Activated gamma-delta T cell treated with anti-CD3 and anti-CD28 coated beads, Interleukin-2, amount 50 U/mL, for 16 hours (primary cell): ENCODE results near the gene DCLK1.

ENCODE experiments used
- DNase-seq: peaks from one replicate; pipeline ENCODE4 v3.0.0-alpha.2; 2020; ENCODE audit warnings: low read depth

DCLK1 gene

GRCh38 chr13:36033035-36033434, 98.1 kb downstream of the DCLK1 start:
- no peak for DNase-seq

- no peak for DNase-seq
These were observed 99.7 kb downstream of the DCLK1 start for GRCh38 chr13:36031490-36031889.

GRCh38 chr13:36030670-36031331, 100.4 kb downstream of the DCLK1 start:
- DNase-seq, result no peak

GRCh38 chr13:36029166-36029565, 102.0 kb downstream of the DCLK1 start:
- no peak for DNase-seq

- DNase-seq, result no peak
These were observed 102.7 kb downstream of the DCLK1 start for GRCh38 chr13:36028359-36029025.

GRCh38 chr13:36026531-36026930, 104.7 kb downstream of the DCLK1 start:
- no peak for DNase-seq

- DNase-seq, result no peak
These were observed 116.4 kb downstream of the DCLK1 start for GRCh38 chr13:36014763-36015162.

- DNase-seq, result no peak
These were observed 124.1 kb downstream of the DCLK1 start for GRCh38 chr13:36006894-36007675.

- DNase-seq, result no peak
These were observed 124.8 kb downstream of the DCLK1 start for GRCh38 chr13:36006347-36006746.

GRCh38 chr13:36001561-36001960, 129.6 kb downstream of the DCLK1 start:
- DNase-seq, result no peak

- no peak for DNase-seq
These were observed 131.2 kb downstream of the DCLK1 start for GRCh38 chr13:36000028-36000427.

GRCh38 chr13:35996360-35996759, 134.8 kb downstream of the DCLK1 start:
- no peak for DNase-seq

- DNase-seq, result no peak
These were observed 136.0 kb downstream of the DCLK1 start for GRCh38 chr13:35995136-35995535.

GRCh38 chr13:35994131-35994966, 136.8 kb downstream of the DCLK1 start:
- DNase-seq, result no peak

- DNase-seq, result no peak
These were observed 137.5 kb downstream of the DCLK1 start for GRCh38 chr13:35993686-35994085.

- DNase-seq, result no peak
These were observed 138.2 kb downstream of the DCLK1 start for GRCh38 chr13:35992964-35993363.

- DNase-seq, result no peak
These were observed 141.0 kb downstream of the DCLK1 start for GRCh38 chr13:35990196-35990595.

GRCh38 chr13:35988648-35989081, 142.5 kb downstream of the DCLK1 start:
- DNase-seq, result no peak

- no peak for DNase-seq
These were observed 143.3 kb downstream of the DCLK1 start for GRCh38 chr13:35987572-35988513.

- no peak for DNase-seq
These were observed 146.3 kb downstream of the DCLK1 start for GRCh38 chr13:35984776-35985453.
